EL (cell line): ENCODE results near the gene PLS1.
"Not testable (repeated sequence)": the region's sequence is repeated elsewhere in the genome, so short reads cannot be mapped to it uniquely, and the experiment has no call there.

Source experiments
- DNase-seq: peaks from one replicate; pipeline ENCODE4 v3.0.0-alpha.2; 2016

PLS1 gene

DNA sequence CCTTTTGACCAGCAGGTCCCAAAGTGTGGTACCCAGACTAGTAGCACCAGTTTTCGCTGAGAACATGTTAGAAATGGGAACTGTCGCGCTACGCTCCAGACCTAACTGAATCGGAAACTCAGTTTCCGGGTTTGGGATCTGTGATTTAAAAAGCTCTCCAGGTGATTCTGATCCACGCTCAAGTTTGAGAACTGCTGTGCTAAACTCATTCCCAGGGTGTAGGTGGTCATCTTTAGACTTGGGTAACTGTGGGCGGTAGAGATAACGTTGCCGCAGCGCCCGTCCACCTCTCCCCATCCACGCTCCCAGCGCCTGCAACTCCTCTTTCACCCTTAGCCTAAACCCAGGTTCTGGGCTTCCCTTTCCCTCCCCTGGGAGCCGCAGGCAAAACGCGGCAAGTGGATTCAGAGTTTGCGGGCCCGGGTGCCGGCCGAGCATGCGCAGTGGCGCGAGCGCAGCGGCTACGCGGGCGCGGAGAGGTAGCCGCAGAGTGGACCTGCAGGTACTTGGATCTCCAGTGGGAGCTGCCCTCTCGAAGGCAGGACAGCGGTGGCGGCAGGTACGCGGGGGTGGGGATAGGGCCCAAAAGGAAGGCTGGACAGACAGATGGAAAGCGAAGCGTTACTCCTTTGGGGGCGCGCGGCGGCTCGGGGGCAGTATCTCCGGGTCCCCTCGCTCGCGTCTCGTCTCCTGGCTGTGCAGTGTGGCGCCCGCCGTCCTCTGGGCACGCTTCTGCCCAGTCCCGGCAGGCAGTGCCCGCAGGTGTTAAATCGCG is at the start of gene PLS1:
PLS1 (plus strand) TSS at position 443 of the 775 bp plus-strand sequence. CDS start 67,845 bp downstream, outside the sequence.
- peak; percentile 89 for DNase-seq

DNA sequence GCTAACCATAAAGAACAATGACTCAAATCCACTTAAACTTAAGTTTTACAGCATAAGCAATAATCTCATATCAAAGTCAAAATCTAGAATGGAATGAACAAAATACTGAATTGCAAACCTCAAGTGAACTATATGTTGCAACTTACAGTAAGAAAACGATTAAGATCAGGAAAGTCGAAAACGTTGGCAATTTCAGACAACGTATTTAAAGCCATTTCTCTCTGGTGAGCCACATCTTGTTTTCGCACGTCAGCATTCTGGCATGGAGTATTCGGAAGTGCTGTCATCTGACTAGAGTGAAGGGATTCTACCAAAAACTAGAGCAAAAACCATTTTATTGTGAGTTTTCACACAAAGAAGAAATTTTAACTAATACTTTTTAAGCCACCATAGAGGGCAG is 46.2 kb upstream of the PLS1 start:
- no peak for DNase-seq

DNA sequence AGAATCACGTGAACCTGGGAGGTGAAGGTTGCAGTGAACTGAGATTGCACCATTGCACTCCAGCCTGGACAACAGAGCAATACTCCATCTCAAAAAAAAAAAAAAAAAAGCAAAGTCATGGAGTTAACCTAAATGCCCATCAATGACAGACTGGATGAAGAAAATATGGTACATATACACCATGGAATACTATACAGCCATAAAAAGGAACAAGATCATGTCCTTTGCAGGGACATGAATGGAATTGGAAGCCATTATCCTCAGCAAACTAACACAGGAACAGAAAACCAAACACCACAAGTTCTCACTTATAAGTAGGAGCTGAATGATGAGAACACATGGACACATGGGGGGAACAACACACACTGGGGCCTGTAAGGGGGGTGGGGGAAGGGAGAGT is 43.6 kb upstream of the PLS1 start:
- not testable (repeated sequence) for DNase-seq

- DNase-seq, result no peak
Observed at GRCh38 chr3:142553741-142554140, 42.5 kb upstream of the PLS1 start.

DNA sequence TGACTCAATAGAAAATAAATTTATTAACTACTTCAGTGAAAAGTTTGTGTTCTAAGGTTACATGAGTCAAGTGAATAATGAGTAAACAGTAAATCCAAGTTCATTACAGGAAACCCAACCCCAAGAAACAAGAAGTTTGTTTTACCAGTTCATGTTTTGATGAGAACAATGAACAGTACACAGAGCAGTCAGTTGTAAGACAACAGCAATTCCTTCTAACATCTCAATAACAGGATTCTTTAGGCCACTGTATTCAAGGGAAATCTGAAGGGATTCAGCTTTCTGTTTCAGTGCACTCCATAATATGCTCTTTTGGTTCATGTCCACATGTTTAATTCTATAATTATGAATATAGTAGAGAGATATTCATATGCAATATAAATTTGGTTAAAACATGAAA is 36.1 kb upstream of the PLS1 start:
- DNase-seq, result no peak

DNA sequence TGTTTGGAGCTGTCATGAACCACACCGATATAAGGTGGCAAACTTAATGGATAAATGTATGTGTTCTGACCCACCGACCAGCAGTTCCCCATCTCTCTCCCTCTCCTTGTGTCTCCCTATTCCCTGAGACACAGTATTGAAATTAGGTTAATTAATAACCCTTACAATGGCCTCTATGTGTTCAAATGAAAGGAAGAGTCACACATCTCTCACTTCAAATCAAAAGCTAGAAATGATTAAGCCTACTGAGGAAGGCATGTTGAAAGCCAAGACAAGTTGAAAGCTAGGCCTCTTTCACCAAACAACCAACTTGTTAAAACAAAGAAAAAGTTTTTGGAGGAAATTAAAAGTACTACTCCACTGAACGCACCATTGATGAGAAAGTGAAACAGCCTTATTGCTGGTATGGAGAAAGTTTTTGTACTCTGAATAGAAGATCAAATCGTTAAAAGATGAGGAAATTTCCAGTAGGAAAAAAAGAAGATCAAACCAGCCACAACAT is 32.6 kb upstream of the PLS1 start:
- DNase-seq, result no peak

DNA sequence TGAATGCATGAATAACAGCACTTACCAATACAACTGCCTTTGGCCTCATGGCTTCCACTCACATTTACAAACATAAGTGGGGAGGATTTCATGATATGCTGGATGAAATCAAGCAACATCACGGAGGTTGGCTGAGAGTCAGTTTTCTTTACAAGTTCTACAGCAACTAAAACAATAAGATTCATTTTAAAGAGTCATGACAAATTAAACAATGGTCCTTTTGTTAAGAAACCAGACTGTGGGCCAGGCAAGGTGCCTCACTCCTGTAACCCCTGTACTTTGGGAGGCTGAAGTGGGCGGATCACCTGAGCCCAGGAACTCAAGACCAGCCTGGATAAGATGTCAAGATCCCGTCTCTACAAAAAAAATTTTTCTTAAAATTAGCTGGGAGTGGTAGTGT is 30.1 kb upstream of the PLS1 start:
- no peak for DNase-seq

DNA sequence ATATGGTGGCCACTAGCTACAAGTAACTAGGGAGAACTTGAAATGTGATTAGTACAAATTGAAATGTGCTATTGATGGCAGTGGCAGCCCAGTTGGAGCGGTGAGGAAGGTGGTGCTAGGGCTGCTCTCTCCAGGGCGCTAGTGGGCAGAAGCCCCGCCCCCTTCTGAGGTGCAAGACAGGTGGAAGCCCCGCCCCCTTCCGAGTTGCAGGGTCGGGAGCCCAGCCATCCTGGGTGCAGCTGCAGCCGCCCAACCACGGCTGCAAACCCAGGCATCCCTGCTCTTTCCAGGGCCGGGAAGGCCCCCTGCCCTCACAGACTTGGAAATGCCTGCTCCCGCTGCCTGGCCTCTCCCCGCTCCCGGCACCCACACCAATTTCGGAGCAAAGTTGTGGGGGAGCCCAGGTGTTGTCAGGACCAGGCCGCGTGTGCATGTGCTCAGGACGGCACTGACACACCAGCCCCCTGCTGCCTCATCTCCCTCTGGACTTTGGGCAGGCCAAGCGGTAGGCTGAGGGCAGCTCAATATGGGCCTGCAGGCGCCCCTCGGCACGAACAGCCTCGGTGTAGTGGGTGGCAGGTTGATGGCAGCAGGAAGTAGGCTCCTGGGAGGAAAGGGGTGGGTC is 27.7 kb upstream of the PLS1 start:
- DNase-seq, result no peak

DNA sequence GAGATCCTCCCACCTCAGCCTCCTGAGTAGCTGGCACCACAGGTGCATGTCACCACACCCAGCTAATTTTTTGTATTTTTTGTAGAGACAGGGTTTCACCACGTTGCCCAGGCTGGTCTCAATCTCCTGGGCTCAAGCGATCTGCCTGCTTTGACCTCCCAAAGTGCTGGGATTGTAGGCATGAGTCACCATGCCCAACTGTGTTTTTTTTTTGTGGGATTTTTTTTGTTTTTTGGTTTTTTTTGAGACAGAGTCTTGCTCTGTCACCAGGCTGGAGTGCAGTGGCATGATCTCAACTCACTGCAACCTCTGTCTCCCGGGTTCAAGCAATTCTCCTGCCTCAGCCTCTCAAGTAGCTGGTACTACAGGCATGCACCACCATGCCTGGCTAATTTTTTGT is 26.8 kb upstream of the PLS1 start:
- peak; percentile 42 for DNase-seq

DNA sequence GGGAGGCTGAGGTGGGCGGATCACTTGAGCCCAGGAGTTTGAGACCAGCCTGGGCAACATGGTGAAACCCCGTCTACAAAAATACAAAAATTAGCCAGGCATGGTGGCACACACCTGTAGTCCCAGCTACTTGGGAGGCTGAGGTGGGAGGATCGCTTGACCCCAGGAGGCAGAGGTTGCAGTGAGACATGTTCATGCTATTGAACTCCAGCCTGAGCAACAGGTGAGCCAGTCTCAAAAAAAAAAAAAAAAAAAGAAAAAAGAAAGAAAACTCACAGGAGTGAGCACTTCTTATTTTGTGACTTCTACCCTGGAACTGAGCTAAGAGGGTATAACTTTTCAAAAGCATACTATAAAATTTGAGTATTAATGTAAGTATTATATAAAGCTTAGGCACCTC is 22.0 kb upstream of the PLS1 start:
- DNase-seq, result not testable (repeated sequence)

GRCh38 chr3:142574665-142575064 is 21.5 kb upstream of the PLS1 start:
- DNase-seq, result no peak

DNA sequence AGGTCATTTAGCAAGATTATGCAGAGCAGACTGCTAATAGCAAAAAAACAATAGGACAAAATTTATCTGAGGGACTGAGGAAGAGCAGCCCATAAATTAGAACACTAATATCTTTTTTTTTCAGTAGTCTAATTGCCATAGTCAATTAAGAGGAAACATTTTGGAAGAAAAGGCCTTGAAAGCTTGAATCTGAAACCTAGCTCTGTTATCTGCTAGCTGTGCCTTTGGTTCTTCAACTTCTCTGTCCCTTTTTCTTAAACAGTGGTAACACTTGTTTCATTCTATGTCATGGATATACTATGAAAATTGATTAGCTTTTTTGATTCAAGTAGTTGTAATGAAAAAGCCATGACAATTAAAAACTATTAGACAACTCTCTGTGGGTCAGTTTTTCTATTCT is 19.4 kb upstream of the PLS1 start:
- DNase-seq, result no peak

GRCh38 chr3:142577696-142578328 is 18.4 kb upstream of the PLS1 start:
- no peak for DNase-seq

- DNase-seq, result peak; percentile 97
Observed at GRCh38 chr3:142578329-142579223, 17.6 kb upstream of the PLS1 start, which contains the start of gene ATR. Gene ATR (minus strand): TSS chr3:142578733. CDS start chr3:142578704, 29 bp downstream.

- no peak for DNase-seq
Observed at GRCh38 chr3:142580061-142580423, 16.2 kb upstream of the PLS1 start.

GRCh38 chr3:142581070-142581469 is 15.1 kb upstream of the PLS1 start:
- not testable (repeated sequence) for DNase-seq

GRCh38 chr3:142586803-142587406 is 9.3 kb upstream of the PLS1 start:
- peak; percentile 89 for DNase-seq

DNA sequence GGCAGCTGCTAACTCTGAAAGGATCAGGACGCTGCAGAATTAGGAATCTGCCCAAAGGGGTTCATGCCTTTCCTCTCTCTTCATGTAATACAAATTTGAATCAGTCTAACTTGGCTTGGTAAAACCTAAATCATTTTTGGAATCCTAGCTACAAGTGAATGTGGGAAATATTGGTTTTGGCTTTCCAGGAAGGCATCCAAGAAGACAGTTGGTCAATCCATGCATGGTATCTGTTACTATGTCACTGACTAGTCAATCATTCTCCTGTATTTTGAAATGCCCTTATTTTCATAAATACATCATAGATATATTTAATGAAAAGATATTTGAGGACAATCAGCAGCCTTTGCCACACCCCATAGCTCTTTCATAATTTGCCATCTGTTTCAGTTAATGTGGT is 7.5 kb upstream of the PLS1 start:
- no peak for DNase-seq

DNA sequence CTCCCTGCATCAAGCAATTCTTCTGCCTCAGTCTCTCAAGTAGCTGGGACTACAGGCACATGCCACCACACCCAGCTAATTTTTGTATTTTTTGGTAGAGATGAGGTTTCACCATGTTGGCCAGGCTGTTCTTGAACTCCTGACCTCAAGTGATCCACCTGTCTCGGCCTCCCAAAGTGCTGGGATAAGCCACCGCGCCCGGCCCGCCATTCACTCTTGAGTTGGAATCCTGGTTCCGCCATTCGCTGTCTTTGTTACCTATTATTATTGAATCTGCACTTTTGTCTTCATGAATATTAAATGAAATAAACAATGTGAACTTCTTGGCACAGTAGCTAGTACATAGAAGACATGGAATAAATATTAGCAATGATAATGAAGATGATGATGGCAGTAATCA is 3.9 kb upstream of the PLS1 start:
- DNase-seq, result not testable (repeated sequence)

DNA sequence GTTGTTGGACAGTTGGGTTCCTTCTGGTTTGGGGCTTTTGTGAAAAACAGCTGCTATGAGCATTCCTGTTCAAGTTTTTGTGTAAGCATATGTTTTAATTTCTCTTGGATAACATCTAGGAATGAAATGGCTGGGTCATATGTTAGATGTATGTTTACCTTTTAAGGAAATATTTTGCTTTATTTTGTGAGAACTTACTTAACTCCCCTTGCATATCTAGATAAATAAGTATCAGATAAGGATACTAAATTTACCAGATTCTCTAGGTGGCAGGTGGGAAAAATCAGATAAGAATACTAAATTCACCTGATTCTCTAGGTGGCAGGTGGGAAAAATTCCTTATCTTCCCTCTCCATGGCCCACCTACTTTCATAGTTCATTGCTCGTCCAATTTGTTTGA is 1.1 kb upstream of the PLS1 start:
- DNase-seq, result no peak

GRCh38 chr3:142595581-142595950 is 627 bp upstream of the PLS1 start:
- DNase-seq, result peak; percentile 90

- DNase-seq, result no peak
Observed at GRCh38 chr3:142596726-142597088, 514 bp downstream of the PLS1 start.

GRCh38 chr3:142597906-142598305 is 1.7 kb downstream of the PLS1 start:
- DNase-seq, result no peak
